K562 (cell line): Measurements from ENCODE around the gene CCDC9B. TPM values are rescaled to one million over a fixed set of nuclear protein-coding genes. Genes with fewer than 3 reads are reported as not detected.

ENCODE experiments used
- CREM ChIP-seq: IDR thresholded peaks from 2 replicates; pipeline ENCODE4 v1.6.1; 2014; ENCODE audit warnings: antibody characterized with exemption, low read depth
- DMBX1 ChIP-seq: fragments of 250-450 bp; sonication (Bioruptor Pico); IDR thresholded peaks from 2 replicates; pipeline ENCODE4 v1.8.0; 2022; ENCODE audit warnings: inconsistent platforms, mild to moderate bottlenecking, moderate library complexity, borderline replicate concordance
- ELF4 ChIP-seq: fragments of 450-650 bp; formaldehyde crosslinking; IDR thresholded peaks from 2 replicates; pipeline ENCODE4 v1.4.0; 2022; ENCODE audit warnings: missing genetic modification characterization
- FOS ChIP-seq: IDR thresholded peaks from 3 replicates; pipeline ENCODE4 v1.6.1; 2011; ENCODE audit not compliant: insufficient read length; ENCODE audit errors: extremely low read depth
- GABPA ChIP-seq: fragments of 200-800 bp; sonication (Bioruptor generic); conservative IDR thresholded peaks from 2 replicates; pipeline ENCODE4 v1.6.1; 2016; ENCODE audit warnings: low read depth, missing genetic modification characterization, missing compliant biosample characterization
- HNRNPH1 ChIP-seq: fragments of 200-400 bp; formaldehyde crosslinking; optimal IDR thresholded peaks from 2 replicates; pipeline ENCODE3; 2017; ENCODE audit warnings: low read depth, mild to moderate bottlenecking, low read length, moderate library complexity
- MCM5 ChIP-seq: fragments of 450-650 bp; IDR thresholded peaks from 2 replicates; pipeline ENCODE4 v1.6.1; 2016; ENCODE audit warnings: low read depth
- NBN ChIP-seq: fragments of 450-650 bp; IDR thresholded peaks from 2 replicates; pipeline ENCODE4 v1.6.1; 2016; ENCODE audit warnings: low read depth, mild to moderate bottlenecking
- RBM22 ChIP-seq: fragments of 200-400 bp; formaldehyde crosslinking; IDR thresholded peaks from 2 replicates; pipeline ENCODE4 v1.6.1; 2018; ENCODE audit warnings: low read length, low read depth; ENCODE audit not compliant: poor library complexity, severe bottlenecking
- STAG1 ChIP-seq: sonication (generic); formaldehyde crosslinking; IDR thresholded peaks from 2 replicates; pipeline ENCODE4 v1.5.0; 2020; ENCODE audit warnings: missing genetic modification reagents, borderline replicate concordance
- TEAD1 ChIP-seq, 2 experiments: fragments of 450-650 bp in 1 of 2; sonication (generic) in 1 of 2; formaldehyde crosslinking; IDR thresholded peaks; 2 replicates each; pipeline versions ENCODE4 v1.4.0 to v1.8.0; 2020 to 2022; ENCODE audit warnings: mild to moderate bottlenecking in 2 of 2, missing genetic modification reagents in 1 of 2
- TGIF2 ChIP-seq: sonication (generic); formaldehyde crosslinking; IDR thresholded peaks from 2 replicates; pipeline ENCODE4 v1.8.1; 2022; ENCODE audit warnings: mild to moderate bottlenecking, missing genetic modification reagents, moderate library complexity
- YY1 ChIP-seq, 3 experiments: IDR thresholded peaks; 2 replicates each; pipeline ENCODE4 v1.6.1; 2011; ENCODE audit warnings: low read length in 2 of 3, mild to moderate bottlenecking in 2 of 3, moderate library complexity in 2 of 3, borderline replicate concordance in 1 of 3, control low read depth in 1 of 3, low read depth in 1 of 3; ENCODE audit not compliant: insufficient read depth in 3 of 3, insufficient replicate concordance in 2 of 3, control insufficient read depth in 1 of 3, insufficient read length in 1 of 3; ENCODE audit errors: extremely low read depth in 1 of 3
- ZKSCAN1 ChIP-seq: fragments of 150-350 bp; IDR thresholded peaks from 2 replicates; pipeline ENCODE4 v1.6.1; 2016; ENCODE audit warnings: low read depth, low read length
- ZNF224 ChIP-seq: sonication (generic); formaldehyde crosslinking; IDR thresholded peaks from 2 replicates; pipeline ENCODE4 v1.8.0; 2022; ENCODE audit warnings: mild to moderate bottlenecking, missing genetic modification reagents
- ZNF639 ChIP-seq, 2 experiments: fragments of 200-800 bp in 1 of 2; sonication (Bioruptor generic) in 1 of 2; sonication (generic) in 1 of 2; formaldehyde crosslinking in 1 of 2; IDR thresholded peaks in 1 of 2; conservative IDR thresholded peaks in 1 of 2; 2 replicates each; pipeline versions ENCODE4 v1.5.0 to v1.6.1; 2016 to 2020; ENCODE audit warnings: missing compliant biosample characterization in 1 of 2, missing genetic modification characterization in 1 of 2, missing genetic modification reagents in 1 of 2
- polyA plus RNA-seq, 8 experiments: library from polyadenylated mRNA; depleted of rRNA in 4 of 8; stranded (reverse) in 5 of 8; unstranded in 3 of 8; fragments of >200 nt; fragmentation: Nextera tagmentation in 2 of 8; fragmentation: Illumina TruSeq in 1 of 8; extraction: Ambion mirVana in 2 of 8; extraction: Trizol in 1 of 8; gene quantifications; 2 replicates each; pipeline versions ENCODE4 v1.2.1 to v1.2.3, GENCODE V29; 2011 to 2014; ENCODE audit warnings: inconsistent platforms in 1 of 8, missing spikeins in 1 of 8
- total RNA-seq, 7 experiments: library from RNA; depleted of rRNA in 6 of 7; stranded (reverse); fragments of >200 nt in 6 of 7; fragmentation: Illumina TruSeq in 2 of 7; extraction: Trizol in 2 of 7; gene quantifications; 2 replicates each; pipeline versions ENCODE4 v1.2.1 to v1.2.3, GENCODE V29; 2011 to 2021; ENCODE audit warnings: low replicate concordance in 1 of 7
- TF ChIP-seq, protein P1 (sequence below): fragments of 250-450 bp; sonication (Bioruptor Pico); IDR thresholded peaks from 2 replicates; pipeline ENCODE4 v1.5.0; 2021; ENCODE audit warnings: mild to moderate bottlenecking, borderline replicate concordance
- TF ChIP-seq, protein P2 (sequence below), 2 experiments: IDR thresholded peaks; 2 replicates each; pipeline ENCODE4 v1.6.1; 2011; ENCODE audit warnings: borderline replicate concordance in 1 of 2, control low read depth in 1 of 2, low read depth in 1 of 2, low read length in 1 of 2, mild to moderate bottlenecking in 1 of 2, mixed read lengths in 1 of 2, moderate library complexity in 1 of 2; ENCODE audit not compliant: insufficient read depth in 1 of 2, insufficient read length in 1 of 2, poor library complexity in 1 of 2, severe bottlenecking in 1 of 2; ENCODE audit errors: extremely low read depth in 1 of 2
- TF ChIP-seq, protein P3 (sequence below), 3 experiments: fragments of 200-800 bp in 1 of 3; sonication (Bioruptor generic) in 1 of 3; sonication (generic) in 1 of 3; formaldehyde crosslinking in 1 of 3; IDR thresholded peaks; 2 replicates each; pipeline versions ENCODE4 v1.6.1 to v1.8.0; 2016 to 2022; ENCODE audit warnings: mild to moderate bottlenecking in 2 of 3, missing compliant biosample characterization in 2 of 3, missing genetic modification characterization in 2 of 3, missing genetic modification reagents in 1 of 3

The CCDC9B gene
- total and polyA plus RNA-seq, 9 of the 15 experiments (the other 6 are each of a cell fraction or from before 2014, with no cell fraction given): 0.01 to 0.47 (median 0.15) TPM; not detected in 1

DNA sequence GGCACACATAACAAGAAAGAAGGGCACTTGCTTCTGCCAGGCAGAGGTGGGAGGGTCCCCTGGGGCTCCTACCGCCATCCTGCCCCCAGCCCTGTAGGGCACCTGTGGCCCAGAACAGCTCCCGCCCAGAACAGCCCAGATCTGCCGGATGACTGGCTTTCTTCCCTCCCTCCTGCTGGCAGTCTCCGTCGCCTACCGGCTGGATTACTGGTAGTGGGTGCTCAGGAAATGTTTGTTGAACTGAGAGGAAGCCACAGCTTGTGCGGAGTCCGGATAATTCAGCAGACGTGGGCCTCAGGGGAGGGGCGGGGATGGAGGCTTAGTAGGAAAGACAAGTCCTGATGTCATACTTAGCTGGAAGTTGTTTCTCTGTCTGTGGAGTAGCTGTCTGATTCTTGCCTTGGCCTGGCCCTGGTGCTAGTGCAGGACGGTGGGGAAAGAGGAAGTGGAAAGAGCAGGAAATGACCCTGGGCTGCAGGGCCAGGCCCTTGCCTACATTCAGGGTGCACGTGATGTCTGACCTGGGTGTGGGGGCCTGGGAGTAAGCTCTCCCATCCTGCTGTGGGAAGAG is 6.7 kb downstream of the CCDC9B start (continued):
- TF ChIP-seq RBM22 (no peak), MCM5 (no peak), FOS (no peak), ZKSCAN1 (no peak), ZNF224 (no peak), STAG1 (no peak), YY1 (IDR thresholded peaks at IDR 0.05; ENCODE audit: borderline replicate concordance in 1 of 3, control insufficient read depth in 1 of 3, extremely low read depth in 1 of 3, insufficient read depth in 3 of 3, insufficient read length in 1 of 3, insufficient replicate concordance in 2 of 3, low read depth in 1 of 3, low read length in 2 of 3) (no peak), CREM (no peak), ELF4 (CRISPR knock-in tag) (peak; percentile 9; the same call in 1 of the 2 replicates), GABPA (tag) (peak; percentile 53), NBN (no peak), DMBX1 (CRISPR knock-in tag) (no peak), TEAD1 (CRISPR knock-in tag; IDR thresholded peaks at IDR 0.05) (0 out of 4 replicates have a peak, but pooled peaks of 1 of the 2 experiments have one; percentile 22), TGIF2 (no peak), HNRNPH1 (no peak), ZNF639 (CRISPR knock-in tag; conservative IDR thresholded peaks at IDR 0.05 in 1 of 2, IDR thresholded peaks at IDR 0.05 in 1 of 2) (peak in 1 of 2 experiments; percentile 77; a peak in 1 of 4 replicates)
- TF ChIP-seq, protein P1, sequence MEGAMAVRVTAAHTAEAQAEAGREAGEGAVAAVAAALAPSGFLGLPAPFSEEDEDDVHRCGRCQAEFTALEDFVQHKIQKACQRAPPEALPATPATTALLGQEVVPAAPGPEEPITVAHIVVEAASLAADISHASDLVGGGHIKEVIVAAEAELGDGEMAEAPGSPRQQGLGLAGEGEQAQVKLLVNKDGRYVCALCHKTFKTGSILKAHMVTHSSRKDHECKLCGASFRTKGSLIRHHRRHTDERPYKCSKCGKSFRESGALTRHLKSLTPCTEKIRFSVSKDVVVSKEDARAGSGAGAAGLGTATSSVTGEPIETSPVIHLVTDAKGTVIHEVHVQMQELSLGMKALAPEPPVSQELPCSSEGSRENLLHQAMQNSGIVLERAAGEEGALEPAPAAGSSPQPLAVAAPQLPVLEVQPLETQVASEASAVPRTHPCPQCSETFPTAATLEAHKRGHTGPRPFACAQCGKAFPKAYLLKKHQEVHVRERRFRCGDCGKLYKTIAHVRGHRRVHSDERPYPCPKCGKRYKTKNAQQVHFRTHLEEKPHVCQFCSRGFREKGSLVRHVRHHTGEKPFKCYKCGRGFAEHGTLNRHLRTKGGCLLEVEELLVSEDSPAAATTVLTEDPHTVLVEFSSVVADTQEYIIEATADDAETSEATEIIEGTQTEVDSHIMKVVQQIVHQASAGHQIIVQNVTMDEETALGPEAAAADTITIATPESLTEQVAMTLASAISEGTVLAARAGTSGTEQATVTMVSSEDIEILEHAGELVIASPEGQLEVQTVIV (CRISPR knock-in tag): no peak
- TF ChIP-seq, protein P2, sequence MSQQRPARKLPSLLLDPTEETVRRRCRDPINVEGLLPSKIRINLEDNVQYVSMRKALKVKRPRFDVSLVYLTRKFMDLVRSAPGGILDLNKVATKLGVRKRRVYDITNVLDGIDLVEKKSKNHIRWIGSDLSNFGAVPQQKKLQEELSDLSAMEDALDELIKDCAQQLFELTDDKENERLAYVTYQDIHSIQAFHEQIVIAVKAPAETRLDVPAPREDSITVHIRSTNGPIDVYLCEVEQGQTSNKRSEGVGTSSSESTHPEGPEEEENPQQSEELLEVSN (IDR thresholded peaks at IDR 0.05; ENCODE audit: borderline replicate concordance in 1 of 2, extremely low read depth in 1 of 2, insufficient read depth in 1 of 2, insufficient read length in 1 of 2, low read depth in 1 of 2, low read length in 1 of 2, poor library complexity in 1 of 2, severe bottlenecking in 1 of 2): peak in 1 of 2 experiments; percentile 17
- TF ChIP-seq, protein P3, sequence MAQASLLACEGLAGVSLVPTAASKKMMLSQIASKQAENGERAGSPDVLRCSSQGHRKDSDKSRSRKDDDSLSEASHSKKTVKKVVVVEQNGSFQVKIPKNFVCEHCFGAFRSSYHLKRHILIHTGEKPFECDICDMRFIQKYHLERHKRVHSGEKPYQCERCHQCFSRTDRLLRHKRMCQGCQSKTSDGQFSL (CRISPR knock-in tag; IDR thresholded peaks at IDR 0.05): no peak
- TF ChIP-seq, protein P3 (tag; IDR thresholded peaks at IDR 0.05): no peak
